Neutrophil (primary cell): Measurements from ENCODE around the gene PRSS33.

Experiments used
- H3K27ac ChIP-seq: fragments of 200-600 bp; sonication (generic); 2 replicates; pipeline ENCODE4 v1.5.1; 2016; ENCODE audit warnings: mild to moderate bottlenecking, moderate library complexity
- H3K27me3 ChIP-seq: fragments of 200-600 bp; sonication (generic); 2 replicates; pipeline ENCODE4 v1.6.0; 2016; ENCODE audit warnings: mild to moderate bottlenecking
- H3K36me3 ChIP-seq: fragments of 200-600 bp; sonication (generic); 2 replicates; pipeline ENCODE4 v1.5.1; 2017
- H3K4me1 ChIP-seq, 2 experiments: fragments of 200-600 bp in 1 of 2; sonication (generic) in 1 of 2; 1 replicate in 1 of 2; 2 replicates in 1 of 2; pipeline versions ENCODE4 v1.5.1 to v1.6.1; 2013 to 2016; ENCODE audit warnings: low read depth in 1 of 2, low read length in 1 of 2, mild to moderate bottlenecking in 1 of 2, moderate library complexity in 1 of 2; ENCODE audit not compliant: control insufficient read depth in 1 of 2, insufficient read depth in 1 of 2
- H3K4me3 ChIP-seq, 2 experiments: fragments of 200-600 bp in 1 of 2; sonication (generic) in 1 of 2; 1 replicate in 1 of 2; 2 replicates in 1 of 2; pipeline ENCODE4 v1.5.1; 2013 to 2016; ENCODE audit warnings: low read depth in 1 of 2, low read length in 1 of 2, mild to moderate bottlenecking in 1 of 2, moderate library complexity in 1 of 2
- H3K9me3 ChIP-seq: fragments of 200-600 bp; sonication (generic); 2 replicates; pipeline ENCODE4 v1.5.1; 2016
- CTCF ChIP-seq: fragments of 200-600 bp; sonication (generic); IDR thresholded peaks from 2 replicates; pipeline ENCODE4 v1.5.1; 2016; ENCODE audit warnings: antibody characterized with exemption

The PRSS33 gene

GRCh38 chr16:2831203-2831602 lies 43.8 kb upstream of the PRSS33 start:
- Histone ChIP-seq H3K4me1 (peaks cover 12 to 14% of the 10 kb centered on the region in 2 experiments), H3K36me3 (no peaks in the 10 kb centered on the region), H3K9me3 (no peaks in the 10 kb centered on the region), H3K27me3 (peaks cover 2% of the 10 kb centered on the region), H3K27ac (no peak overlapping the region), H3K4me3 (no peak overlapping the region)
- TF ChIP-seq CTCF, result no peak

GRCh38 chr16:2830355-2830695 lies 43.0 kb upstream of the PRSS33 start:
- Histone ChIP-seq H3K36me3 (no peaks in the 10 kb centered on the region), H3K27me3 (no peaks in the 10 kb centered on the region), H3K4me3 (no peak overlapping the region), H3K4me1 (peaks cover 12 to 14% of the 10 kb centered on the region in 2 experiments), H3K9me3 (no peaks in the 10 kb centered on the region), H3K27ac (no peak overlapping the region)
- TF ChIP-seq CTCF, result no peak

- no peaks in the 10 kb centered on the region for H3K36me3 ChIP-seq
- H3K9me3 ChIP-seq, result no peaks in the 10 kb centered on the region
- no peak within 1 kb of the TSS for H3K4me3 ChIP-seq
- no peak for TF ChIP-seq CTCF
- no peak within 1 kb of the TSS for H3K27ac ChIP-seq
- no peaks in the 10 kb centered on the region for H3K27me3 ChIP-seq
- peaks cover 12 to 14% of the 10 kb centered on the region in 2 experiments for H3K4me1 ChIP-seq
Measured at GRCh38 chr16:2829501-2830354, 42.4 kb upstream of the PRSS33 start, which contains the start of gene ZG16B. TSS of gene ZG16B (plus strand) at chr16:2830303. CDS start at chr16:2830442, 139 bp downstream.

GRCh38 chr16:2828876-2829430 lies 41.6 kb upstream of the PRSS33 start:
- no peak for TF ChIP-seq CTCF
- Histone ChIP-seq H3K36me3 (no peaks in the 10 kb centered on the region), H3K4me3 (no peak overlapping the region), H3K4me1 (peaks cover 12 to 14% of the 10 kb centered on the region in 2 experiments), H3K9me3 (no peaks in the 10 kb centered on the region), H3K27ac (no peak overlapping the region), H3K27me3 (no peaks in the 10 kb centered on the region)

GRCh38 chr16:2828521-2828840 lies 41.1 kb upstream of the PRSS33 start:
- TF ChIP-seq CTCF, result no peak
- H3K27me3 ChIP-seq, result no peaks in the 10 kb centered on the region
- H3K36me3 ChIP-seq, result no peaks in the 10 kb centered on the region
- no peak overlapping the region for H3K4me3 ChIP-seq
- H3K9me3 ChIP-seq, result no peaks in the 10 kb centered on the region
- H3K4me1 ChIP-seq, result peaks cover 12 to 14% of the 10 kb centered on the region in 2 experiments
- no peak overlapping the region for H3K27ac ChIP-seq
